K562 (cell line): ENCODE data around the gene EPHA4.

ENCODE experiments used
- CHD2 ChIP-seq: IDR thresholded peaks from 2 replicates; pipeline ENCODE4 v1.6.1; 2011; ENCODE audit warnings: low read depth, low read length
- DPF2 ChIP-seq: fragments of 450-650 bp; IDR thresholded peaks from 2 replicates; pipeline ENCODE4 v1.6.1; 2016
- KDM4B ChIP-seq, 2 experiments: fragments of 450-650 bp in 1 of 2; sonication (generic) in 1 of 2; IDR thresholded peaks; 2 replicates each; pipeline ENCODE4 v1.6.1; 2016 to 2017; ENCODE audit warnings: borderline replicate concordance in 2 of 2, antibody characterized with exemption in 1 of 2, low read depth in 1 of 2, mild to moderate bottlenecking in 1 of 2
- POLR2A ChIP-seq: fragments of 450-650 bp; conservative IDR thresholded peaks from 2 replicates; pipeline ENCODE4 v1.6.1; 2016
- ZFP36 ChIP-seq: fragments of 150-350 bp; IDR thresholded peaks from 2 replicates; pipeline ENCODE4 v1.6.1; 2018; ENCODE audit warnings: low read length, low read depth; ENCODE audit not compliant: partially characterized antibody
- TF ChIP-seq, protein P1 (sequence below), 3 experiments: IDR thresholded peaks in 2 of 3; conservative IDR thresholded peaks in 1 of 3; 2 replicates each; pipeline ENCODE4 v1.5.1; 2011 to 2012; ENCODE audit warnings: low read length in 3 of 3, mild to moderate bottlenecking in 3 of 3, control low read depth in 2 of 3, improper control_type of control experiment in 1 of 3, inconsistent platforms in 1 of 3, low read depth in 1 of 3, mixed read lengths in 1 of 3, moderate library complexity in 1 of 3; ENCODE audit not compliant: insufficient read depth in 2 of 3

DNA sequence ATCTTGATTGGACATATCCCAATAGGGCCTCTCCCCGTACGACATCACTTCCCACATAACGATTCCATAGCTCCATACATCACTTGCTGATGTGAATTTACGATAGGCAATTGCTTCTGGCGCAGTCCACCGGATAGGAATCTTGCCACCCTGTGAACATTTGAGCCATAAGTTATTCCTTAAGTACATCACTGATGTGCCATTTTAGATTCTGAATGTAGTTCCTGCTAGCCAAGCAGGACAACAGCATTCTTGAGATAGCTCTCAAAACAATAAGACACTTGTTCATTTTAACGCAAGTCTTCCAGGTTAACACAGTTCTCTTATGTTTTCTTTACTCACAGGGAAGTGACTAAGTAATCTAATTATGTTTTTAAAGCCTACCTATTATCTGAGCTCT lies 138.0 kb downstream of the EPHA4 start:
- TF ChIP-seq, protein P1, sequence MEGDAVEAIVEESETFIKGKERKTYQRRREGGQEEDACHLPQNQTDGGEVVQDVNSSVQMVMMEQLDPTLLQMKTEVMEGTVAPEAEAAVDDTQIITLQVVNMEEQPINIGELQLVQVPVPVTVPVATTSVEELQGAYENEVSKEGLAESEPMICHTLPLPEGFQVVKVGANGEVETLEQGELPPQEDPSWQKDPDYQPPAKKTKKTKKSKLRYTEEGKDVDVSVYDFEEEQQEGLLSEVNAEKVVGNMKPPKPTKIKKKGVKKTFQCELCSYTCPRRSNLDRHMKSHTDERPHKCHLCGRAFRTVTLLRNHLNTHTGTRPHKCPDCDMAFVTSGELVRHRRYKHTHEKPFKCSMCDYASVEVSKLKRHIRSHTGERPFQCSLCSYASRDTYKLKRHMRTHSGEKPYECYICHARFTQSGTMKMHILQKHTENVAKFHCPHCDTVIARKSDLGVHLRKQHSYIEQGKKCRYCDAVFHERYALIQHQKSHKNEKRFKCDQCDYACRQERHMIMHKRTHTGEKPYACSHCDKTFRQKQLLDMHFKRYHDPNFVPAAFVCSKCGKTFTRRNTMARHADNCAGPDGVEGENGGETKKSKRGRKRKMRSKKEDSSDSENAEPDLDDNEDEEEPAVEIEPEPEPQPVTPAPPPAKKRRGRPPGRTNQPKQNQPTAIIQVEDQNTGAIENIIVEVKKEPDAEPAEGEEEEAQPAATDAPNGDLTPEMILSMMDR (IDR thresholded peaks at IDR 0.05 in 2 of 3, conservative IDR thresholded peaks at IDR 0.05 in 1 of 3; ENCODE audit: insufficient read depth in 2 of 3, low read depth in 1 of 3, low read length in 3 of 3): no peak
- TF ChIP-seq CHD2 (no peak), DPF2 (no peak), POLR2A (no peak), KDM4B (IDR thresholded peaks at IDR 0.05; ENCODE audit: borderline replicate concordance in 2 of 2, low read depth in 1 of 2) (no peak), ZFP36 (no peak)
